KMS-11 (cell line): Measurements from ENCODE around the gene PPP1R15B.

Experiments
- H2AFZ ChIP-seq: fragments of 200-600 bp; sonication (generic); 2 replicates; pipeline ENCODE4 v1.6.1; 2016; ENCODE audit warnings: antibody characterized with exemption, mixed run types, low read depth
- H3K27ac ChIP-seq: fragments of 200-600 bp; sonication (generic); 2 replicates; pipeline ENCODE4 v1.6.1; 2016; ENCODE audit warnings: mild to moderate bottlenecking, mixed run types
- H3K27me3 ChIP-seq: fragments of 200-600 bp; sonication (generic); 2 replicates; pipeline ENCODE4 v1.6.1; 2017; ENCODE audit warnings: mild to moderate bottlenecking, low read depth, mixed run types, moderate library complexity; ENCODE audit not compliant: insufficient read depth
- H3K36me3 ChIP-seq: fragments of 200-600 bp; sonication (generic); 2 replicates; pipeline ENCODE4 v1.6.1; 2017; ENCODE audit warnings: mild to moderate bottlenecking, mixed run types; ENCODE audit not compliant: insufficient read depth
- H3K4me1 ChIP-seq: fragments of 200-600 bp; sonication (generic); 2 replicates; pipeline ENCODE4 v1.6.1; 2016; ENCODE audit warnings: mild to moderate bottlenecking, low read depth, mixed run types; ENCODE audit not compliant: poor library complexity, severe bottlenecking
- H3K4me2 ChIP-seq: fragments of 200-600 bp; sonication (generic); 2 replicates; pipeline ENCODE4 v1.7.0; 2016; ENCODE audit warnings: mild to moderate bottlenecking, mixed run types
- H3K4me3 ChIP-seq: fragments of 200-600 bp; sonication (generic); IDR thresholded peaks from 2 replicates; pipeline ENCODE4 v1.6.1; 2017; ENCODE audit warnings: low read depth, low read length, mixed read lengths; ENCODE audit not compliant: insufficient read depth
- H3K79me2 ChIP-seq: fragments of 200-600 bp; sonication (generic); 2 replicates; pipeline ENCODE4 v1.6.1; 2016; ENCODE audit warnings: low read depth, mixed run types; ENCODE audit not compliant: insufficient read depth
- H3K9ac ChIP-seq: fragments of 200-600 bp; sonication (generic); 2 replicates; pipeline ENCODE4 v1.6.1; 2016; ENCODE audit warnings: mild to moderate bottlenecking, mixed run types
- H4K20me1 ChIP-seq: fragments of 200-600 bp; sonication (generic); 2 replicates; pipeline ENCODE4 v1.6.1; 2016; ENCODE audit warnings: mild to moderate bottlenecking, mixed run types; ENCODE audit not compliant: insufficient read depth
- CTCF ChIP-seq: fragments of 200-600 bp; sonication (generic); conservative IDR thresholded peaks from 2 replicates; pipeline ENCODE4 v1.6.1; 2017; ENCODE audit warnings: low read depth, mild to moderate bottlenecking, antibody characterized with exemption, low read length, moderate library complexity, mixed read lengths

PPP1R15B gene

GRCh38 chr1:204448991-204449677, 37.5 kb upstream of the PPP1R15B start:
- TF ChIP-seq CTCF: no peak
- H3K27me3 ChIP-seq: no peaks in the 10 kb centered on the region
- no peak overlapping the region for H3K4me3 ChIP-seq
- H4K20me1 ChIP-seq: no peaks in the 10 kb centered on the region
- H3K79me2 ChIP-seq: no peaks in the 10 kb centered on the region
- no peaks in the 10 kb centered on the region for H3K36me3 ChIP-seq
- no peak overlapping the region for H2AFZ ChIP-seq
- H3K4me2 ChIP-seq: no peak overlapping the region
- no peak overlapping the region for H3K9ac ChIP-seq
- H3K27ac ChIP-seq: no peak overlapping the region
- peaks cover 5% of the 10 kb centered on the region for H3K4me1 ChIP-seq

GRCh38 chr1:204448344-204448964, 36.8 kb upstream of the PPP1R15B start:
- Histone ChIP-seq H3K4me1 (peaks cover 5% of the 10 kb centered on the region), H3K27me3 (no peaks in the 10 kb centered on the region), H3K36me3 (no peaks in the 10 kb centered on the region), H3K4me3 (no peak overlapping the region), H2AFZ (no peak overlapping the region), H4K20me1 (no peaks in the 10 kb centered on the region), H3K4me2 (no peak overlapping the region), H3K9ac (no peak overlapping the region), H3K27ac (no peak overlapping the region), H3K79me2 (no peaks in the 10 kb centered on the region)
- no peak for TF ChIP-seq CTCF

- Histone ChIP-seq H3K27ac (no peak overlapping the region), H2AFZ (no peak overlapping the region), H3K9ac (no peak overlapping the region), H3K4me2 (no peak overlapping the region), H3K4me3 (no peak overlapping the region), H3K27me3 (no peaks in the 10 kb centered on the region), H3K79me2 (no peaks in the 10 kb centered on the region), H3K36me3 (no peaks in the 10 kb centered on the region), H3K4me1 (peaks cover 5% of the 10 kb centered on the region), H4K20me1 (no peaks in the 10 kb centered on the region)
- no peak for TF ChIP-seq CTCF
Measured at GRCh38 chr1:204447736-204448135, 36.1 kb upstream of the PPP1R15B start.

- Histone ChIP-seq H3K27me3 (no peaks in the 10 kb centered on the region), H3K4me1 (peaks cover 5% of the 10 kb centered on the region), H3K36me3 (no peaks in the 10 kb centered on the region)
Measured at GRCh38 chr1:204447190-204447589, 35.6 kb upstream of the PPP1R15B start.

More at GRCh38 chr1:204447190-204447589, 35.6 kb upstream of the PPP1R15B start:
- Histone ChIP-seq H4K20me1 (no peaks in the 10 kb centered on the region), H3K79me2 (no peaks in the 10 kb centered on the region), H3K4me2 (no peak overlapping the region), H3K27ac (no peak overlapping the region), H2AFZ (no peak overlapping the region), H3K9ac (no peak overlapping the region), H3K4me3 (no peak overlapping the region)
- no peak for TF ChIP-seq CTCF
